HepG2 (cell line): ENCODE measurements around the gene TMCO4. TPM values are rescaled to one million over a fixed set of nuclear protein-coding genes. Genes with fewer than 3 reads are reported as not detected.
A peak's percentile ranks its signal among the peaks of the same experiment; 100 is the strongest.

Source experiments
- ARID5B ChIP-seq: IDR thresholded peaks from 2 replicates; pipeline ENCODE4 v1.4.0; 2020; ENCODE audit warnings: mild to moderate bottlenecking, missing genetic modification reagents
- ATF5 ChIP-seq: sonication (generic); formaldehyde crosslinking; IDR thresholded peaks from 2 replicates; pipeline ENCODE4 v1.4.0; 2020; ENCODE audit warnings: mild to moderate bottlenecking, low read depth, missing genetic modification reagents
- HES4 ChIP-seq: sonication (generic); formaldehyde crosslinking; IDR thresholded peaks from 2 replicates; pipeline ENCODE4 v1.9.0; 2021; ENCODE audit warnings: mild to moderate bottlenecking, missing genetic modification reagents, borderline replicate concordance
- HOXD1 ChIP-seq: sonication (generic); formaldehyde crosslinking; IDR thresholded peaks from 2 replicates; pipeline ENCODE4 v1.5.0; 2020; ENCODE audit warnings: missing genetic modification reagents
- RARG ChIP-seq: sonication (generic); formaldehyde crosslinking; IDR thresholded peaks from 2 replicates; pipeline ENCODE4 v1.4.0; 2020; ENCODE audit warnings: low read depth, mild to moderate bottlenecking, missing genetic modification reagents
- RERE ChIP-seq: IDR thresholded peaks from 2 replicates; pipeline ENCODE4 v1.6.1; 2016; ENCODE audit warnings: low read depth, missing genetic modification reagents, missing compliant biosample characterization
- SMAD9 ChIP-seq: sonication (generic); formaldehyde crosslinking; IDR thresholded peaks from 2 replicates; pipeline ENCODE4 v1.5.1; 2020; ENCODE audit warnings: mild to moderate bottlenecking, missing genetic modification reagents
- TFDP2 ChIP-seq: sonication (generic); formaldehyde crosslinking; IDR thresholded peaks from 2 replicates; pipeline ENCODE4 v1.4.0; 2020; ENCODE audit warnings: missing genetic modification reagents
- ZGPAT ChIP-seq: IDR thresholded peaks from 2 replicates; pipeline ENCODE4 v1.6.1; 2016; ENCODE audit warnings: mild to moderate bottlenecking
- ZNF574 ChIP-seq: sonication (generic); formaldehyde crosslinking; IDR thresholded peaks from 2 replicates; pipeline ENCODE4 v1.4.0; 2020; ENCODE audit warnings: missing genetic modification reagents
- ZNF615 ChIP-seq: sonication (generic); formaldehyde crosslinking; IDR thresholded peaks from 2 replicates; pipeline ENCODE4 v1.5.0; 2020; ENCODE audit warnings: mild to moderate bottlenecking, missing genetic modification reagents, borderline replicate concordance
- ZNF773 ChIP-seq: sonication (generic); formaldehyde crosslinking; IDR thresholded peaks from 2 replicates; pipeline ENCODE4 v1.4.0; 2020; ENCODE audit warnings: missing genetic modification reagents, borderline replicate concordance
- polyA plus RNA-seq, 8 experiments: library from polyadenylated mRNA; depleted of rRNA in 3 of 8; stranded (reverse) in 7 of 8; unstranded in 1 of 8; fragments of >200 nt; fragmentation: Illumina TruSeq in 4 of 8; extraction: Trizol in 4 of 8; gene quantifications; 2 replicates each; pipeline versions ENCODE4 v1.2.1 to v1.2.3, GENCODE V29; 2011 to 2016; ENCODE audit warnings: low read depth in 4 of 8, missing spikeins in 1 of 8, mixed read lengths in 1 of 8; ENCODE audit not compliant: insufficient read depth in 1 of 8
- total RNA-seq, 5 experiments: library from RNA; depleted of rRNA; stranded (reverse); fragments of >200 nt; fragmentation: Illumina TruSeq; extraction: Trizol; gene quantifications; 2 replicates each; pipeline ENCODE4 v1.2.3, GENCODE V29; 2016; ENCODE audit warnings: low read depth in 1 of 5

TMCO4 gene
- total and polyA plus RNA-seq, 2 of the 13 experiments (the other 11 are each of a cell fraction or from before 2014, with no cell fraction given): 2.1 to 4.1 TPM

- peak; percentile 51; the same call in 1 of the 2 replicates for TF ChIP-seq ZNF574 (CRISPR knock-in tag)
- TF ChIP-seq ZNF615 (CRISPR knock-in tag): no peak
- no peak for TF ChIP-seq RARG (CRISPR knock-in tag)
- TF ChIP-seq SMAD9: no peak
- no peak for TF ChIP-seq ATF5 (CRISPR knock-in tag)
- no peak for TF ChIP-seq RERE (CRISPR knock-in tag)
- TF ChIP-seq TFDP2 (CRISPR knock-in tag): no peak
- TF ChIP-seq ARID5B: peak; percentile 22; the same call in 1 of the 2 replicates
- TF ChIP-seq HOXD1 (CRISPR knock-in tag): no peak
- TF ChIP-seq ZNF773: no peak
- TF ChIP-seq HES4 (CRISPR knock-in tag): no peak
- TF ChIP-seq ZGPAT (CRISPR knock-in tag): no peak
These were observed 123.2 kb downstream of the TMCO4 start (continued) for GRCh38 chr1:19676438-19676922.
